ENCODE results near the gene ECE1. TPM values are rescaled to one million over a fixed set of nuclear protein-coding genes. Genes with fewer than 3 reads are reported as not detected.
A peak's percentile ranks its signal among the peaks of the same experiment; 100 is the strongest.
"Not testable (repeated sequence)": the region's sequence is repeated elsewhere in the genome, so short reads cannot be mapped to it uniquely, and the experiment has no call there.

ECE1 gene
- total and polyA plus RNA-seq, 10 donors, result 17.2 to 142 (median 105) TPM

- intact Hi-C loops (cut with DNase I; ENCODE audit: low total_unique reads), result no loop called here
Observed at GRCh38 chr1:21182181-21182731, 108.0 kb downstream of the ECE1 start.

GRCh38 chr1:21178271-21178670 lies 112.0 kb downstream of the ECE1 start:
- H3K27ac ChIP-seq; H3K27me3 ChIP-seq (replicated peaks in 1 of 7); H3K36me3 ChIP-seq; H3K9me3 ChIP-seq; DNase-seq; H3K4me3 ChIP-seq: not testable (repeated sequence)
- intact Hi-C loops (cut with DNase I; ENCODE audit: low total_unique reads), result loop anchor here (10.0 kb wide), 1 partner anchor 393 kb away; the partner anchor contains the start of gene HP1BP3
- 93 to 96% (median 95%) methylated on average over 16 of the region's 16 CpGs for WGBS, 5 donors
- H3K4me1 ChIP-seq, result peaks cover 10 to 47% (median 23%) of the 10 kb centered on the region in 6 donors

More at GRCh38 chr1:21182181-21182731, 108.0 kb downstream of the ECE1 start:
- H3K4me3 ChIP-seq, result no peak overlapping the region
- H3K27ac ChIP-seq, result peak overlapping the region in 1 of 8 donors; percentile 49
- TF ChIP-seq, protein P1, sequence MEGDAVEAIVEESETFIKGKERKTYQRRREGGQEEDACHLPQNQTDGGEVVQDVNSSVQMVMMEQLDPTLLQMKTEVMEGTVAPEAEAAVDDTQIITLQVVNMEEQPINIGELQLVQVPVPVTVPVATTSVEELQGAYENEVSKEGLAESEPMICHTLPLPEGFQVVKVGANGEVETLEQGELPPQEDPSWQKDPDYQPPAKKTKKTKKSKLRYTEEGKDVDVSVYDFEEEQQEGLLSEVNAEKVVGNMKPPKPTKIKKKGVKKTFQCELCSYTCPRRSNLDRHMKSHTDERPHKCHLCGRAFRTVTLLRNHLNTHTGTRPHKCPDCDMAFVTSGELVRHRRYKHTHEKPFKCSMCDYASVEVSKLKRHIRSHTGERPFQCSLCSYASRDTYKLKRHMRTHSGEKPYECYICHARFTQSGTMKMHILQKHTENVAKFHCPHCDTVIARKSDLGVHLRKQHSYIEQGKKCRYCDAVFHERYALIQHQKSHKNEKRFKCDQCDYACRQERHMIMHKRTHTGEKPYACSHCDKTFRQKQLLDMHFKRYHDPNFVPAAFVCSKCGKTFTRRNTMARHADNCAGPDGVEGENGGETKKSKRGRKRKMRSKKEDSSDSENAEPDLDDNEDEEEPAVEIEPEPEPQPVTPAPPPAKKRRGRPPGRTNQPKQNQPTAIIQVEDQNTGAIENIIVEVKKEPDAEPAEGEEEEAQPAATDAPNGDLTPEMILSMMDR (IDR thresholded peaks at IDR 0.05 in 8 of 11, conservative IDR thresholded peaks at IDR 0.05 in 3 of 11), result no peak
- TF ChIP-seq POLR2A (IDR thresholded peaks at IDR 0.05) (no peak), POLR2AphosphoS5 (IDR thresholded peaks at IDR 0.05) (no peak)
- H3K9me3 ChIP-seq, result no peaks in the 10 kb centered on the region
- DNase-seq, result no peak
- H3K27me3 ChIP-seq (replicated peaks in 1 of 7), result no peaks in the 10 kb centered on the region
- 66 to 87% (median 82%) methylated on average over 7 of the region's 7 CpGs for WGBS, 5 donors
- peaks cover 0 to 35% (median 17%) of the 10 kb centered on the region in 6 donors for H3K4me1 ChIP-seq
- H3K36me3 ChIP-seq, result no peaks in the 10 kb centered on the region

DNA sequence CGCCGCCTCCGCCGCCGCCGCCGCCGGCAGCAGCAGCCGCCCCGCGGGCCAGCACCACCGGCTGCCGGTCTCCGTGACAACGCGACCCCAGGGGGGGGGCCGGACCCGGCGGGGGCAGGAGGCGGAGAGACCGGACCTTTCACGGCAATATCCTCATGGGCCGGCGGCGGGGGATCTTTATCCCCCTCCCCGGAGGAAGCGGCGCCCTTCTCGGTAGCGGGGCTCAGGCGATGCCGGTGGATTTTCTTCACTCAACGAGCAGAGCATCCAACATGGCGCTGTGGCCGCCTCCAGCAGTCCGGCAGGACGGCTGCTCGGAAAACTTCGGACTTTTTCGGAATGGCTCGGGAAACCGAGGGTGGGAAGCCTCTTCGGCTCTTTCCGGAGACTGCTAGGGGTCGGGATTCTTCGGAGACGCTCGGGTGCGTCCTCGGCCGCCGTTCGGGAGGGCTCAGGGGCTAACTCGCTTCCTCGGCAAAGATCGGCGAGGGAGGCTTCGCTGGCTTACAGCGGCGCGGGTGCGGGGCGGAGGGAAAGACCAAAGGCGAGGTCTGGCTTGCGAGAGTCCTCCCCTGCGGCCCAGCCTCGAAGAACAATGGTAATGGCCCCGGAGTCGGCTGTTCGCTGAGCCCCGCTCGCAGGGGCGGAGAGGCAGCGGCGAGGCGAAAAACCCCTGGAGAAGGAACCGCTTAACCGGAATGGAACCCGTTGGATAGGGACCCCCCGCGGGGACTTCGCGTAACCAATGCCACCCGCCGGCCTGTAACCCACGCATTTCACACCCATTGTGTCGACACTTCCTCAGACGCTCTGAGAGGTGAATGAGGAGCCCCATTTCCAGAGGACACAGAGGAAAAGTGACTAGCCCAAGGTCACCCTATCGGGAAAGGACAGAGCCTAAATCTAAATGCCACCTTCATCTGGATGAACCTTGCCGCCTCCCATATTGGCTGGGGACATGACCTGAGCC lies 113.4 kb downstream of the ECE1 start, which contains the start of gene EIF4G3:
TSS of gene EIF4G3 (minus strand) at position 312 of the 970 bp plus-strand sequence. CDS start 174,155 bp downstream, outside the sequence.
- Histone ChIP-seq H3K27ac (peak within 1 kb of the TSS; percentile 87 to 98 (median 94)), H3K9me3 (no peaks in the 10 kb centered on the region), H3K4me1 (peaks cover 10 to 47% (median 21%) of the 10 kb centered on the region in 6 donors), H3K4me3 (peak within 1 kb of the TSS; percentile 55 to 95 (median 76)), H3K36me3 (peaks cover 0 to 12% (median 0%) of the 10 kb centered on the region in 6 donors), H3K27me3 (replicated peaks in 1 of 7) (no peaks in the 10 kb centered on the region)
- peak; percentile 100 for DNase-seq
- intact Hi-C loops (cut with DNase I; ENCODE audit: low total_unique reads), result loop anchor here (10.0 kb wide), 1 partner anchor 392 kb away; the partner anchor contains the start of gene HP1BP3
- TF ChIP-seq, protein P1 (IDR thresholded peaks at IDR 0.05 in 8 of 11, conservative IDR thresholded peaks at IDR 0.05 in 3 of 11), result peak in 1 of 11 experiments; percentile 25
- TF ChIP-seq POLR2A (IDR thresholded peaks at IDR 0.05) (peak in 2 of 3 donors; percentile 45 to 62), POLR2AphosphoS5 (IDR thresholded peaks at IDR 0.05) (peak; percentile 90 to 97 (median 96))
- WGBS, 5 donors, result 2 to 7% (median 3%) methylated on average over 52 to 90 of the region's 90 CpGs

DNA sequence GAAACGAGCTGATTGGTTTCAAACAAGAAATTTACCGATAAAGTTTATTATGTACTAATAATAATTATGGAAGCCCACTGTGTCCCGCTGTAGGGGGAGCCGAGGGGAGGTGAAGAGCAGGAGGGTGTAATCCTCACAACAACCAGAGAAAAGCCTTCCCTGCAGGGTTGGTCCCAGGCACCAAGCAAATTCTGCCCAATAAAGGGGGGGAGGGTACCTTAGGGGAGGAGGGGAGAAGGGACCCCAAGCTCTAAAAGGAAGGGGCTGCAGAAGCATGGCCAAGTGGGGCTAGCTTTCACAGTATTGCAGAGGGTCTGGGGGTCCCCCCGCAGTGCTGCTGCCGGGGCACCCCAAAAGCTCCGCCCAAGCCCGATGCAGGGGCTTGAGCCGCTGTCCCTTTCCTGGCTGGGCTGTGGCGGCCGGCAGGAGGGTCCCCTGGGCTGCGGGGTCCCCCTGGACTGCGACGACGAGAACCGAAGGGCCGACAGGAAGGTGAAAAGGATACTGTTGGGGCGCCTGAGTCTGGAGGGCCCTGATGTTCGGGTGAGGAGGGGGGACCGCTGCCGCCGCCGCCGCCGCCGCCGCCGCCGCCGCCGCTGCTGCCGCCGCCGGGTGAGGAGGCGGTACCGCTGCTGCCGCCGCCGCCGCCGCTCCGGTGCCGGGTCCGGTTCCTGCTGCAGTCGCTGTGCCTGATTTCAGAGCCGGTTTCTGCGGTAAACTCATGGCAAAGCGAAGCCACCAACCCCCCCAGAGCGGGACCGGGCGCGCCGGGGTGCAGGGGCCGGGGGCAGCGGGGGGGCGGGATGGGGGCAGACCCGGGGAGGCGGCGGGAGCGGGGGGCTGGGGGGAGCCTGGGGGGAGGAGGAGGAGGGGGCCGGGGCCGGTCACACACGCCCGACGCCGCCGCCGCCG lies 114.3 kb downstream of the ECE1 start:
- peak; percentile 91 for DNase-seq
- TF ChIP-seq POLR2AphosphoS5 (IDR thresholded peaks at IDR 0.05), result no peak
- TF ChIP-seq, protein P1 (IDR thresholded peaks at IDR 0.05 in 8 of 11, conservative IDR thresholded peaks at IDR 0.05 in 3 of 11), result no peak
- no peak for TF ChIP-seq POLR2A (IDR thresholded peaks at IDR 0.05)
- H3K27me3 ChIP-seq (replicated peaks in 1 of 7), result no peaks in the 10 kb centered on the region
- H3K9me3 ChIP-seq, result no peaks in the 10 kb centered on the region
- peaks cover 0 to 12% (median 0%) of the 10 kb centered on the region in 6 donors for H3K36me3 ChIP-seq
- intact Hi-C loops (cut with DNase I; ENCODE audit: low total_unique reads), result loop anchor here (10.0 kb wide), 1 partner anchor 391 kb away; the partner anchor contains the start of gene HP1BP3
- 0 to 1% (median 0%) methylated on average over 40 to 69 of the region's 69 CpGs for WGBS, 5 donors
- peaks cover 10 to 55% (median 27%) of the 10 kb centered on the region in 6 donors for H3K4me1 ChIP-seq
- H3K27ac ChIP-seq, result peak overlapping the region; percentile 87 to 98 (median 94)
- peak overlapping the region; percentile 55 to 95 (median 76) for H3K4me3 ChIP-seq

Data from spleen (tissue), 11 donors.